Fibroblast of pulmonary artery (primary cell): ENCODE results near the gene SEMA5A.
A peak's percentile ranks its signal among the peaks of the same experiment; 100 is the strongest.

ENCODE experiments used
- DNase-seq: peaks from one replicate; pipeline ENCODE4 v3.0.0-alpha.2; 2010; ENCODE audit warnings: low read depth
- H3K4me3 ChIP-seq: replicated peaks from 2 replicates; pipeline ENCODE4 v1.5.1; 2011; ENCODE audit warnings: low read depth, mild to moderate bottlenecking, control low read depth, low read length, moderate library complexity
- CTCF ChIP-seq: IDR thresholded peaks from 2 replicates; pipeline ENCODE4 v1.5.1; 2011; ENCODE audit warnings: mild to moderate bottlenecking, control low read depth, low read length, inconsistent platforms; ENCODE audit errors: missing control alignments

SEMA5A gene

GRCh38 chr5:9545992-9546851, at the start of gene SEMA5A:
Gene SEMA5A, minus strand, starts transcription at chr5:9546075. Its CDS starts 166,129 bp downstream, at chr5:9379946.
- peak; percentile 64 for DNase-seq
- peak within 1 kb of the TSS; percentile 92 for H3K4me3 ChIP-seq
- no peak for TF ChIP-seq CTCF

- no peak for TF ChIP-seq CTCF
- DNase-seq: no peak
- H3K4me3 ChIP-seq: no peak overlapping the region
Measured at GRCh38 chr5:9594913-9595312, 49.0 kb upstream of the SEMA5A start.

GRCh38 chr5:9589049-9589835, 43.4 kb upstream of the SEMA5A start:
- no peak for TF ChIP-seq CTCF
- DNase-seq: no peak
- H3K4me3 ChIP-seq: no peak overlapping the region

- H3K4me3 ChIP-seq: no peak overlapping the region
- DNase-seq: no peak
- TF ChIP-seq CTCF: no peak
Measured at GRCh38 chr5:9588254-9588653, 42.4 kb upstream of the SEMA5A start.

- TF ChIP-seq CTCF: no peak
- no peak for DNase-seq
- no peak overlapping the region for H3K4me3 ChIP-seq
Measured at GRCh38 chr5:9587135-9587534, 41.3 kb upstream of the SEMA5A start.

GRCh38 chr5:9582406-9582805, 36.5 kb upstream of the SEMA5A start:
- no peak overlapping the region for H3K4me3 ChIP-seq
- no peak for TF ChIP-seq CTCF
- no peak for DNase-seq
